Gastroesophageal sphincter (tissue), 3 donors: ENCODE results near the gene HAO2.

Source experiments
- POLR2A ChIP-seq, 2 donors: fragments of 450-650 bp; IDR thresholded peaks; one replicate each; pipeline ENCODE4 v1.6.1; 2017; ENCODE audit warnings: antibody characterized with exemption in 2 of 2, mild to moderate bottlenecking in 2 of 2, moderate library complexity in 1 of 2
- POLR2AphosphoS5 ChIP-seq: sonication (generic); formaldehyde crosslinking; IDR thresholded peaks from one replicate; pipeline ENCODE4 v1.6.1; 2017; ENCODE audit warnings: antibody characterized with exemption
- TF ChIP-seq, protein P1 (sequence below), 4 experiments: fragments of 200-600 bp in 2 of 4; fragments of 450-650 bp in 2 of 4; sonication (generic) in 1 of 4; IDR thresholded peaks; one replicate each; pipeline ENCODE4 v1.5.1; 2017 to 2019; ENCODE audit warnings: antibody characterized with exemption in 4 of 4, mild to moderate bottlenecking in 2 of 4, moderate library complexity in 2 of 4

DNA sequence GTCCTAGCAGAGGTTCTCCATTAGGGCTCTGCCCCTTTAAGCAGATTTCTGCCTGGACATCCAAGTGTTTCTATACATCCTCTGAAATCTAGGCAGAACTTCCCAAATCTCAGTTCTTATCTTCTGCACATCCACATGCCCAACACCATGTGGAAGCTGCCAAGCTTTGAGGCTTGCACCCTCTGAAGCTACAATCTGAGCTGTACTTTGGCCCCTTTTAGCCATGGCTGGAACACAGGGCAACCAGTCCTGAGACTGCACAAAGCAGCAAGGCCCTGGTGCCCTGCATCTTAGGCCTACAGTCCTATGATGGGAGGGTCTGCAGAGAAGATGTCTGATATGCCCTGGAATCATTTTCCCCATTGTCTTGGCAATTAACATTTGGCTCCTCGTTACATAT lies 8.0 kb downstream of the HAO2 start:
- no peak for TF ChIP-seq POLR2A (IDR thresholded peaks at IDR 0.05)
- TF ChIP-seq, protein P1, sequence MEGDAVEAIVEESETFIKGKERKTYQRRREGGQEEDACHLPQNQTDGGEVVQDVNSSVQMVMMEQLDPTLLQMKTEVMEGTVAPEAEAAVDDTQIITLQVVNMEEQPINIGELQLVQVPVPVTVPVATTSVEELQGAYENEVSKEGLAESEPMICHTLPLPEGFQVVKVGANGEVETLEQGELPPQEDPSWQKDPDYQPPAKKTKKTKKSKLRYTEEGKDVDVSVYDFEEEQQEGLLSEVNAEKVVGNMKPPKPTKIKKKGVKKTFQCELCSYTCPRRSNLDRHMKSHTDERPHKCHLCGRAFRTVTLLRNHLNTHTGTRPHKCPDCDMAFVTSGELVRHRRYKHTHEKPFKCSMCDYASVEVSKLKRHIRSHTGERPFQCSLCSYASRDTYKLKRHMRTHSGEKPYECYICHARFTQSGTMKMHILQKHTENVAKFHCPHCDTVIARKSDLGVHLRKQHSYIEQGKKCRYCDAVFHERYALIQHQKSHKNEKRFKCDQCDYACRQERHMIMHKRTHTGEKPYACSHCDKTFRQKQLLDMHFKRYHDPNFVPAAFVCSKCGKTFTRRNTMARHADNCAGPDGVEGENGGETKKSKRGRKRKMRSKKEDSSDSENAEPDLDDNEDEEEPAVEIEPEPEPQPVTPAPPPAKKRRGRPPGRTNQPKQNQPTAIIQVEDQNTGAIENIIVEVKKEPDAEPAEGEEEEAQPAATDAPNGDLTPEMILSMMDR (IDR thresholded peaks at IDR 0.05): no peak
- no peak for TF ChIP-seq POLR2AphosphoS5
